ENCODE results near the gene KIR2DL3. TPM values are rescaled to one million over a fixed set of nuclear protein-coding genes. Genes with fewer than 3 reads are reported as not detected.
"Not testable (repeated sequence)": the region's sequence is repeated elsewhere in the genome, so short reads cannot be mapped to it uniquely, and the experiment has no call there.

The KIR2DL3 gene
- total and polyA plus RNA-seq, 11 donors = 0.37 TPM; not detected in 10

DNA sequence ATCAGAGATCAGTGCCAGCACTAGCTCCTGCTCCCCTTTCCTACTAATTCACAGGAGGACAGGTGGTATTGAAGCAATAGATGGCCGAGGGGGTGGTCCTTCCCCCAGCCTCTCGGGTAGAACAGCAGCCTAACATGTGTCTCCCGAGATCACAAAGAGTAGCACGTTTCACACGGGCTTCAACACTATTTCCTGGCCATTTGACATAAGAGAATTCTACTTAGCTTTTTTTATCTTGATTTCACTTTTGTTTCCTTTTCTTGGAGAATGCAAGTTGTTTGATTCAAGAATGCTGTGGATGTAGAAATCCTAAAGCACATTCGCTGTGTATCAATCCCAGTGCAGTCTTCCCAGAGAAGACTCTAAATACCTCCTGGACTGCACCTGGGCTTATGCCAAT lies 12.0 kb downstream of the KIR2DL3 start:
- H3K9me3 ChIP-seq; H3K27ac ChIP-seq; intact Hi-C loops (cut with DNase I); H3K4me1 ChIP-seq; H3K36me3 ChIP-seq; DNase-seq; H3K4me3 ChIP-seq; ATAC-seq; H3K27me3 ChIP-seq: not testable (repeated sequence)
- WGBS, 4 donors = 34 to 58% (median 42%) methylated on average over 5 to 6 of the region's 6 CpGs

DNA sequence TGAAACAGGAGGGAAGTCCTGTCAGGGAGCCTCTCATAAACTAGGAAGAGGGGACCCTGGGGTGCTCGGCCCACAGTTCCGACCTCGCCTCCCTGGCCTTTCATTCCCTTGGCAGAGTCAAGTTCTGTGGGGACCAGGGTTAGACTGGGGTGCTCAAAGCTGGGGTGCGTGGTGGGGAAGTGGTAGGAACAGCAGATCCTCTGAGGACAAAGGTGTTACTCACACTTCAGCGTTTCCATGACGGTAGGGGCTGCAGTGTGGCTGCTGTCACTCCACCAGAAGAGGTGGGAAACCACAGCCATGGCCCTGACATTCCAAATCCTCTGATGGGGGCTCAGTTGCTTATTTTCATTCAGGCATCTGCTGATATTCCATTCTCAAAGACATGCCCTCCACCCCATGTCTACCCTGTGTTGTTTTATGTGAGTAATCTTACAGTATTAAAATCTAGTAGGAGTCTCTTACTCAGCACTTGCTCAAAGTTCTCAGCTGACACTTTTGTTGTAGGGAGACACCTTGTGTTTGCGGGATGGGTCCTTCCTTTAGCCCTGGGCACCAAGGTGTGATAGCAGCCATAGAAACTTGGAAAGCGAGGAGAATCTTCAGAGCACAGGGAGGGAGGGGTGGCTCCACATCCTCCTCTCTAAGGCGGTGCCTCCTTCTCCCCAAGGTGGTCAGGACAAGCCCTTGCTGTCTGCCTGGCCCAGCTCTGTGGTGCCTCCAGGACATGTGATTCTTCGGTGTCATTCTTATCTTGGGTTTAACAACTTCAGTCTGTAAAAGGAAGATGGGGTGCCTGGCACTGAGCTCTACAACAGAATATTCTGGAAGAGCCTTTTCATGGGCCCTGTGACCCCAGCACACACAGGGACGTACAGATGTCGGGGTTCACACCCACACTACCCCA lies 18.1 kb downstream of the KIR2DL3 start:
- H3K4me1 ChIP-seq; H3K9me3 ChIP-seq; H3K4me3 ChIP-seq; H3K36me3 ChIP-seq; H3K27me3 ChIP-seq; intact Hi-C loops (cut with DNase I); ATAC-seq; H3K27ac ChIP-seq; DNase-seq: not testable (repeated sequence)
- 63 to 80% (median 69%) methylated on average over 10 to 11 of the region's 12 CpGs for WGBS, 4 donors

DNA sequence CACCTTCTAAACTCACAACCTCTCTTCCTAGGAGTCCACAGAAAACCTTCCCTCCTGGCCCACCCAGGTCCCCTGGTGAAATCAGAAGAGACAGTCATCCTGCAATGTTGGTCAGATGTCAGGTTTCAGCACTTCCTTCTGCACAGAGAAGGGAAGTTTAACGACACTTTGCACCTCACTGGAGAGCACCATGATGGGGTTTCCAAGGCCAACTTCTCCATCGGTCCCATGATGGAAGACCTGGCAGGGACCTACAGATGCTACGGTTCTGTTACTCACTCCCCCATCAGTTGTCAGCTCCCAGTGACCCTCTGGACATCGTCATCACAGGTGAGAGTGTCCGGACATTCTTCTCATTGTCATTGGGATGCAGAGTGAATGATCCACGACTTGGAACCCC lies 20.3 kb downstream of the KIR2DL3 start:
- H3K36me3 ChIP-seq; DNase-seq; intact Hi-C loops (cut with DNase I); H3K27ac ChIP-seq; H3K4me3 ChIP-seq; H3K9me3 ChIP-seq; H3K4me1 ChIP-seq; ATAC-seq; H3K27me3 ChIP-seq: not testable (repeated sequence)
- 49 to 62% (median 56%) methylated on average over 6 of the region's 6 CpGs for WGBS, 4 donors

DNA sequence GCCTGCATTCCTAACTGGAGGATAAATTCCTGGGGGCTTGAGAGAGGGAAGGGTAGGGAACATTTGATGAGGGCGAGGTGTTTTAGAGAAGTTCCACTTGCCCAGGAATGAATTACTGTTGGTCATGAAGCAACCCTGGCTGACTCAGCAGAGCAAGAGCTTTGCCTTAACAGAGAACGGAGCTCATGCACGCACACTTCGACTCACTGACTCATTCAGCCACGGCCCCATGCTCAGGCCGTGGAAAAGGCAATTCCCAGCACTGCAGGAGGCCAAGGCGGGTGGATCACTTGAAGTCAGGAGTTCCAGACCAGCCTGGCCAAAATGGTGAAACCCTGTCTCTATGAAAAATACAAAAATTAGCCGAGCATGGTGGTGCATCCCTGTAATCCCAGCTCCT lies 25.9 kb downstream of the KIR2DL3 start:
- H3K27ac ChIP-seq; H3K4me3 ChIP-seq; H3K9me3 ChIP-seq; ATAC-seq; DNase-seq; intact Hi-C loops (cut with DNase I); H3K27me3 ChIP-seq; H3K4me1 ChIP-seq; H3K36me3 ChIP-seq: not testable (repeated sequence)
- WGBS, 4 donors = 61 to 69% (median 64%) methylated on average over 8 of the region's 8 CpGs

GRCh38 chr19:54766464-54766863 lies 28.2 kb downstream of the KIR2DL3 start:
- H3K36me3 ChIP-seq; H3K4me1 ChIP-seq; ATAC-seq; H3K9me3 ChIP-seq; H3K4me3 ChIP-seq; DNase-seq; H3K27ac ChIP-seq; H3K27me3 ChIP-seq; intact Hi-C loops (cut with DNase I): not testable (repeated sequence)
- WGBS, 4 donors = 43 to 81% (median 65%) methylated on average over 3 to 4 of the region's 4 CpGs

GRCh38 chr19:54769646-54770045 lies 31.3 kb downstream of the KIR2DL3 start, which contains the start of gene KIR2DL1:
Gene KIR2DL1 (plus strand): TSS chr19:54769793. CDS start chr19:54769851, 58 bp downstream.
- H3K27ac ChIP-seq, H3K27me3 ChIP-seq, H3K4me3 ChIP-seq, ATAC-seq, H3K36me3 ChIP-seq, DNase-seq, H3K9me3 ChIP-seq, H3K4me1 ChIP-seq: not testable (repeated sequence)
- 90 to 95% (median 91%) methylated on average over 15 of the region's 15 CpGs for WGBS, 4 donors
- intact Hi-C loops (cut with DNase I) = loop anchor here in 2 of 10 donors (5.0 kb wide), 1 partner anchor 78 kb away; no protein-coding TSS in a partner anchor

- H3K9me3 ChIP-seq, ATAC-seq, H3K4me1 ChIP-seq, H3K27ac ChIP-seq, DNase-seq, H3K36me3 ChIP-seq, H3K27me3 ChIP-seq, H3K4me3 ChIP-seq: not testable (repeated sequence)
- 64 to 86% (median 77%) methylated on average over 4 of the region's 4 CpGs for WGBS, 4 donors
- intact Hi-C loops (cut with DNase I) = loop anchor here in 2 of 10 donors (5.0 kb wide), 1 partner anchor 77 kb away; no protein-coding TSS in a partner anchor
Observed at GRCh38 chr19:54770511-54770910, 32.2 kb downstream of the KIR2DL3 start.

DNA sequence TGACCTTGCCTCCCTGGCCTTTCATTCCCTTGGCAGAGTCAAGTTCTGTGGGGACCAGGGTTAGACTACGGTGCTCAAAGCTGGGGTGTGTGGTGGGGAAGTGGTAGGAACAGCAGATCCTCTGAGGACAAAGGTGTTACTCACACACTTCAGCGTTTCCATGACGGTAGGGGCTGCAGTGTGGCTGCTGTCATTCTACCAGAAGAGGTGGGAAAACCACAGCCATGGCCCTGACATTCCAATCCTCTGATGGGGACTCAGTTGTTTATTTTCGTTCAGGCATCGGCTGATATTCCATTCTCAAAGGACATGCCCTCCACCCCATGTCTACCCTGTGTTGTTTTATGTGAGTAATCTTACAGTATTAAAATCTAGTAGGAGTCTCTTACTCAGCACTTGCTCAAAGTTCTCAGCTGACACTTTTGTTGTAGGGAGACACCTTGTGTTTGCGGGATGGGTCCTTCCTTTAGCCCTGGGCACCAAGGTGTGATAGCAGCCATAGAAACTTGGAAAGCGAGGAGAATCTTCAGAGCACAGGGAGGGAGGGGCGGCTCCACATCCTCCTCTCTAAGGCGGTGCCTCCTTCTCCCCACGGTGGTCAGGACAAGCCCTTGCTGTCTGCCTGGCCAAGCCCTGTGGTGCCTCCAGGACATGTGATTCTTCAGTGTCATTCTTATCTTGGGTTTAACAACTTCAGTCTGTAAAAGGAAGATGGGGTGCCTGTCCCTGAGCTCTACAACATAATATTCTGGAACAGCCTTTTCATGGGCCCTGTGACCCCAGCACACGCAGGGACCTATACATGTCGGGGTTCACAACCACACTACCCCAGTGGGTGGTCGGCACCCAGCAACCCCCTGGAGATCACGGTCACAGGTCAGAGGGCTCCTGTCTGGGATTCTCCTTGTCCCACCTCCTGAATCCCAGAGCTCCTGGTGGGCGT lies 33.0 kb downstream of the KIR2DL3 start:
- intact Hi-C loops (cut with DNase I) = loop anchor here in 2 of 10 donors (5.0 kb wide), 1 partner anchor 76 kb away; no protein-coding TSS in a partner anchor
- DNase-seq, H3K36me3 ChIP-seq, H3K27ac ChIP-seq, H3K27me3 ChIP-seq, H3K4me3 ChIP-seq, H3K4me1 ChIP-seq, H3K9me3 ChIP-seq, ATAC-seq: not testable (repeated sequence)
- WGBS, 4 donors = 60 to 80% (median 68%) methylated on average over 11 to 14 of the region's 15 CpGs

DNA sequence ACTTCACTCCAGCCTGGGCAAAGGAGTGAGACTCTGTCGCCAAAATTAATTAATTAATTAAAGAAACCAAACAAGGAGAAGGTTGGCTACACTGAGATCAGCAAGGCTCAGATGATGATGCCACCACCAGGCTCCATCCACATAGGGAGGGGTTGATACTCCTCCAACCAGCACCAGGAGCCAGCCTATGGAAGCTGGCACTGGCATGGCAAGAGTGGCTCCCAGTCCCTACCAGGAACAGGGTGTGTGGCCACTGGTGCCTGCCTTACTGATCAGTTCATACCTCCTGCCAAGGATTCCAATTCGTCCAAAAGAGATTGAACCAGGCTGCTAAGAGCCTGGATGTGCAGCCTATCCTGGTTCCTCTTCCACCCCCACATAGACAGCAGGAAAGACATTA lies 34.4 kb downstream of the KIR2DL3 start:
- H3K4me3 ChIP-seq, H3K27me3 ChIP-seq, H3K27ac ChIP-seq, ATAC-seq, H3K36me3 ChIP-seq, H3K9me3 ChIP-seq, DNase-seq, H3K4me1 ChIP-seq: not testable (repeated sequence)
- intact Hi-C loops (cut with DNase I) = loop anchor here in 2 of 10 donors (5.0 kb wide), 1 partner anchor 75 kb away; no protein-coding TSS in a partner anchor
- 32 to 60% (median 37%) methylated on average over 2 of the region's 2 CpGs for WGBS, 4 donors

GRCh38 chr19:54775095-54775815 lies 36.9 kb downstream of the KIR2DL3 start:
- H3K4me1 ChIP-seq; H3K36me3 ChIP-seq; H3K4me3 ChIP-seq; H3K9me3 ChIP-seq; H3K27ac ChIP-seq; DNase-seq; H3K27me3 ChIP-seq; ATAC-seq; intact Hi-C loops (cut with DNase I): not testable (repeated sequence)
- WGBS, 4 donors = 64 to 75% (median 69%) methylated on average over 12 of the region's 12 CpGs
